Ovary (tissue), 9 donors: ENCODE data around the gene APOD. TPM values are rescaled to one million over a fixed set of nuclear protein-coding genes. Genes with fewer than 3 reads are reported as not detected.

Source experiments
- DNase-seq, 5 donors: peaks; one replicate each; pipeline ENCODE4 v3.0.0-alpha.2; 2019 to 2020
- H3K27ac ChIP-seq, 2 donors: fragments of 200-600 bp; one replicate each; pipeline versions ENCODE4 v1.5.1 to v1.8.0; 2019 to 2022
- H3K27me3 ChIP-seq: fragments of 200-600 bp; one replicate; pipeline ENCODE4 v1.8.0; 2022
- H3K36me3 ChIP-seq: fragments of 200-600 bp; sonication (generic); one replicate; pipeline ENCODE4 v1.5.1; 2019
- H3K4me1 ChIP-seq: one replicate; pipeline ENCODE4 v1.8.1; 2013; ENCODE audit warnings: mild to moderate bottlenecking, moderate library complexity; ENCODE audit not compliant: insufficient read depth
- H3K4me3 ChIP-seq: fragments of 200-600 bp; sonication (generic); one replicate; pipeline ENCODE4 v1.5.1; 2017
- H3K9me3 ChIP-seq, 2 donors: fragments of 200-600 bp in 1 of 2; sonication (generic) in 1 of 2; one replicate each; pipeline versions ENCODE4 v1.5.1 to v1.8.1; 2013 to 2019; ENCODE audit warnings: mild to moderate bottlenecking in 1 of 2, moderate library complexity in 1 of 2
- CTCF ChIP-seq, 3 donors: fragments of 450-650 bp in 2 of 3; fragments of 200-600 bp in 1 of 3; IDR thresholded peaks; one replicate each; pipeline versions ENCODE4 v1.5.1 to v1.8.0; 2016 to 2022; ENCODE audit warnings: antibody characterized with exemption in 3 of 3, mild to moderate bottlenecking in 1 of 3
- EP300 ChIP-seq: sonication (generic); formaldehyde crosslinking; IDR thresholded peaks from one replicate; pipeline ENCODE4 v1.6.1; 2017; ENCODE audit warnings: antibody characterized with exemption
- POLR2A ChIP-seq: fragments of 450-650 bp; IDR thresholded peaks from one replicate; pipeline ENCODE4 v1.6.1; 2017; ENCODE audit warnings: antibody characterized with exemption, mild to moderate bottlenecking, moderate library complexity
- WGBS, 3 donors: extraction: QIAGEN DNeasy Blood & Tissue Kit in 1 of 3; methylation state at CpG; one replicate each; pipeline versions ENCODE4 v1.1.5 to v1.1.7; 2013 to 2017; 5-methylcytosine and 5-hydroxymethylcytosine counted together
- intact Hi-C, 4 donors: fragments of 100-400 bp; cut with DNase I; formaldehyde crosslinking; loops; one replicate each; pipeline versions ENCODE4 v1.11.0 to v1.15.1; 2022 to 2023
- polyA plus RNA-seq, 2 donors: library from polyadenylated mRNA; stranded (reverse); fragments of 200-250 nt in 1 of 2; fragments of 350-450 nt in 1 of 2; fragmentation: Illumina TruSeq in 1 of 2; extraction: RNeasy Lipid Tissue Mini Kit (QIAGEN cat#74804) in 1 of 2; gene quantifications; one replicate each; pipeline ENCODE4 v1.2.3, GENCODE V29; 2013 to 2014
- total RNA-seq, 7 donors: library from RNA; depleted of rRNA in 2 of 7; stranded (reverse); fragments of >200 nt in 2 of 7; fragmentation: NEBNext Ultra II Directional in 3 of 7; extraction: Animal tissue kit (Norgen Biotek cat#: 25700) in 3 of 7; gene quantifications; one replicate each; pipeline versions ENCODE4 v1.1.0 to v1.2.4, GENCODE V29; 2016 to 2023
- donor health status: DM: no; HTN: no; CAD: no; lungs with moderate emphysema.
- donor health status: DM: no; HTN: no; CAD: no.
- donor health status: Bipolar disorder and iron deficiency.
- donor health status: DM: yes; HTN: yes; CAD: no.
- donor health status: DM: no; HTN: no; CAD: no.
- donor health status: DM: yes; HTN: yes; CAD: no.

APOD gene
- total and polyA plus RNA-seq, 9 donors: 38.0 to 748 (median 101) TPM

- no peak for TF ChIP-seq CTCF (IDR thresholded peaks at IDR 0.05)
- no peak for TF ChIP-seq POLR2A
- no peak for TF ChIP-seq EP300
- intact Hi-C loops: no loop called here
- Histone ChIP-seq H3K4me1 (peaks cover 13% of the 10 kb centered on the region), H3K4me3 (peak overlapping the region; percentile 87), H3K9me3 (no peaks in the 10 kb centered on the region), H3K27ac (peak overlapping the region in 1 of 2 donors; percentile 40), H3K36me3 (no peaks in the 10 kb centered on the region), H3K27me3 (no peaks in the 10 kb centered on the region)
- DNase-seq: peak in 4 of 5 donors; percentile 27 to 61 (median 49)
- WGBS, 3 donors: 16 to 24% (median 18%) methylated on average over 38 of the region's 38 CpGs
These were observed 40.1 kb downstream of the APOD start for GRCh38 chr3:195543500-195544229.

- WGBS, 3 donors: 0% methylated on average over 34 to 95 of the region's 95 CpGs
- Histone ChIP-seq H3K4me3 (peak within 1 kb of the TSS; percentile 87), H3K4me1 (peaks cover 13% of the 10 kb centered on the region), H3K9me3 (no peaks in the 10 kb centered on the region), H3K27ac (peak within 1 kb of the TSS; percentile 10 to 67), H3K27me3 (no peaks in the 10 kb centered on the region), H3K36me3 (no peaks in the 10 kb centered on the region)
- peak; percentile 92 to 96 (median 95) for DNase-seq
- intact Hi-C loops: no loop called here
- TF ChIP-seq POLR2A: peak; percentile 92
- TF ChIP-seq CTCF (IDR thresholded peaks at IDR 0.05): no peak
These were observed 40.8 kb downstream of the APOD start, which contains the start of gene PPP1R2 for GRCh38 chr3:195542698-195543499. TSS of gene PPP1R2 (minus strand) at chr3:195543325. CDS start at chr3:195543025, 300 bp downstream.

GRCh38 chr3:195542316-195542697 is 41.4 kb downstream of the APOD start:
- DNase-seq: no peak
- Histone ChIP-seq H3K4me1 (peaks cover 13% of the 10 kb centered on the region), H3K27me3 (no peaks in the 10 kb centered on the region), H3K9me3 (no peaks in the 10 kb centered on the region), H3K36me3 (no peaks in the 10 kb centered on the region), H3K27ac (no peak overlapping the region), H3K4me3 (peak overlapping the region; percentile 87)
- no peak for TF ChIP-seq EP300
- no peak for TF ChIP-seq CTCF (IDR thresholded peaks at IDR 0.05)
- TF ChIP-seq POLR2A: no peak
- intact Hi-C loops: no loop called here
- 0 to 1% (median 1%) methylated on average over 5 of the region's 5 CpGs for WGBS, 3 donors

- no peaks in the 10 kb centered on the region for H3K27me3 ChIP-seq
- TF ChIP-seq CTCF (IDR thresholded peaks at IDR 0.05) (no peak), EP300 (no peak), POLR2A (no peak)
- H3K36me3 ChIP-seq: no peaks in the 10 kb centered on the region
- 66 to 80% (median 68%) methylated on average over 6 of the region's 6 CpGs for WGBS, 3 donors
- no peak overlapping the region for H3K4me3 ChIP-seq
- H3K9me3 ChIP-seq: no peaks in the 10 kb centered on the region
- intact Hi-C loops: no loop called here
- H3K4me1 ChIP-seq: peaks cover 9% of the 10 kb centered on the region
- DNase-seq: no peak
- H3K27ac ChIP-seq: no peak overlapping the region
These were observed 43.2 kb downstream of the APOD start for GRCh38 chr3:195540511-195540910.
